H1 (cell line): ENCODE results near the gene CDS2. TPM values are rescaled to one million over a fixed set of nuclear protein-coding genes. Genes with fewer than 3 reads are reported as not detected.

Source experiments
- CTCF ChIA-PET: fragments of 300-600 bp; sonication (Branson Sonifier 250); formaldehyde crosslinking; loops from one replicate; lab custom pipeline; 2021; ENCODE audit not compliant: partially characterized antibody; lab: Charles Lee
- POLR2A ChIA-PET: fragments of 300-600 bp; sonication (Branson Sonifier 250); formaldehyde crosslinking; loops from one replicate; lab custom pipeline; 2021; ENCODE audit warnings: inconsistent platforms; ENCODE audit not compliant: partially characterized antibody; lab: Charles Lee
- DNase-seq, 2 experiments: peaks; one replicate each; pipeline versions ENCODE4 v3.0.0 to v3.0.0-alpha.2; 2010 to 2022; ENCODE audit warnings: low spot score in 2 of 2, low read depth in 1 of 2, mixed read lengths in 1 of 2
- FAIRE-seq: peaks from 2 replicates; lab custom pipeline; 2011; peaks lifted over from hg19 to GRCh38; lab: Jason Lieb, UNC
- H2AFZ ChIP-seq: 2 replicates; pipeline ENCODE4 v1.8.1; 2012; ENCODE audit warnings: low read length, inconsistent platforms
- H2AK5ac ChIP-seq: 2 replicates; pipeline ENCODE4 v1.6.1; 2013; ENCODE audit warnings: low read depth, low read length
- H2BK120ac ChIP-seq: replicated peaks from 2 replicates; pipeline ENCODE3; 2013; ENCODE audit warnings: low read depth, low read length, inconsistent platforms
- H2BK12ac ChIP-seq: 2 replicates; pipeline ENCODE4 v1.6.1; 2013; ENCODE audit warnings: low read depth, low read length
- H2BK15ac ChIP-seq: 2 replicates; pipeline ENCODE4 v1.6.1; 2013; ENCODE audit warnings: low read length
- H2BK20ac ChIP-seq: 2 replicates; pipeline ENCODE4 v1.6.1; 2013; ENCODE audit warnings: low read length
- H2BK5ac ChIP-seq: 2 replicates; pipeline ENCODE4 v1.6.1; 2013; ENCODE audit warnings: low read depth, low read length
- H3K14ac ChIP-seq: 2 replicates; pipeline ENCODE4 v1.6.1; 2013; ENCODE audit warnings: inconsistent platforms; ENCODE audit not compliant: insufficient read length
- H3K18ac ChIP-seq: 2 replicates; pipeline ENCODE4 v1.6.1; 2013; ENCODE audit warnings: low read length; ENCODE audit errors: extremely low read depth
- H3K23ac ChIP-seq: 2 replicates; pipeline ENCODE4 v1.6.1; 2013; ENCODE audit warnings: inconsistent platforms; ENCODE audit not compliant: insufficient read length
- H3K23me2 ChIP-seq: 2 replicates; pipeline ENCODE4 v1.6.1; 2013; ENCODE audit warnings: low read depth, low read length
- H3K27ac ChIP-seq: 2 replicates; pipeline ENCODE4 v1.6.1; 2011; ENCODE audit warnings: low read depth, low read length, inconsistent platforms
- H3K27me3 ChIP-seq, 4 experiments: replicated peaks in 1 of 4; 1 replicate in 1 of 4; 2 replicates in 3 of 4; pipeline versions ENCODE4 v1.6.1 to v1.8.1; 2011 to 2013; ENCODE audit warnings: low read length in 3 of 4, mild to moderate bottlenecking in 3 of 4, inconsistent platforms in 2 of 4, mixed read lengths in 2 of 4, moderate library complexity in 1 of 4; ENCODE audit not compliant: control insufficient read depth in 3 of 4, insufficient read depth in 3 of 4; ENCODE audit errors: extremely low read depth in 1 of 4
- H3K36me3 ChIP-seq, 4 experiments: 2 replicates each; pipeline versions ENCODE4 v1.6.1 to v1.8.1; 2011 to 2013; ENCODE audit warnings: mild to moderate bottlenecking in 4 of 4, low read length in 3 of 4, moderate library complexity in 2 of 4, control low read depth in 1 of 4, inconsistent platforms in 1 of 4; ENCODE audit not compliant: insufficient read depth in 4 of 4, control insufficient read depth in 2 of 4
- H3K4ac ChIP-seq: replicated peaks from 2 replicates; pipeline ENCODE3; 2013; ENCODE audit warnings: low read length, low read depth, mixed read lengths, inconsistent platforms; ENCODE audit not compliant: insufficient read length
- H3K4me1 ChIP-seq, 4 experiments: replicated peaks in 1 of 4; 1 replicate in 1 of 4; 2 replicates in 3 of 4; pipeline versions ENCODE4 v1.6.1 to v1.8.1; 2011 to 2013; ENCODE audit warnings: low read length in 3 of 4, inconsistent platforms in 2 of 4, mixed read lengths in 1 of 4; ENCODE audit not compliant: insufficient read depth in 4 of 4, control insufficient read depth in 3 of 4
- H3K4me2 ChIP-seq, 2 experiments: 2 replicates each; pipeline versions ENCODE4 v1.6.1 to v1.8.1; 2011 to 2013; ENCODE audit warnings: low read depth in 2 of 2, low read length in 2 of 2, control low read depth in 1 of 2, inconsistent platforms in 1 of 2, mild to moderate bottlenecking in 1 of 2; ENCODE audit not compliant: insufficient read depth in 1 of 2
- H3K4me3 ChIP-seq, 4 experiments: fragments of 200-600, 300-600 bp in 1 of 4; sonication (generic), shearing (Covaris generic), sonication (Bioruptor Twin) in 1 of 4; 2 replicates each; pipeline versions ENCODE4 v1.5.1 to v1.8.1; 2011 to 2016; ENCODE audit warnings: low read length in 4 of 4, low read depth in 3 of 4, control low read depth in 2 of 4, inconsistent platforms in 2 of 4, mild to moderate bottlenecking in 2 of 4, mixed read lengths in 1 of 4, moderate library complexity in 1 of 4; ENCODE audit not compliant: insufficient read depth in 2 of 4; ENCODE audit errors: extremely low read depth in 1 of 4
- H3K56ac ChIP-seq: replicated peaks from 2 replicates; pipeline ENCODE3; 2013; ENCODE audit warnings: low read depth, mild to moderate bottlenecking, mixed read lengths, low read length, inconsistent platforms; ENCODE audit not compliant: insufficient read length
- H3K79me1 ChIP-seq: 2 replicates; pipeline ENCODE4 v1.6.1; 2013; ENCODE audit warnings: low read depth, low read length, control low read depth
- H3K79me2 ChIP-seq, 2 experiments: 2 replicates each; pipeline versions ENCODE4 v1.6.1 to v1.8.1; 2012 to 2013; ENCODE audit warnings: low read length in 2 of 2, mild to moderate bottlenecking in 2 of 2, inconsistent platforms in 1 of 2; ENCODE audit not compliant: insufficient read depth in 2 of 2, control insufficient read depth in 1 of 2
- H3K9ac ChIP-seq, 4 experiments: replicated peaks in 1 of 4; 1 replicate in 1 of 4; 2 replicates in 3 of 4; pipeline versions ENCODE4 v1.6.1 to v1.8.1; 2011 to 2013; ENCODE audit warnings: low read depth in 3 of 4, low read length in 3 of 4, control low read depth in 2 of 4, mild to moderate bottlenecking in 2 of 4, moderate library complexity in 2 of 4, inconsistent platforms in 1 of 4; ENCODE audit errors: extremely low read depth in 1 of 4
- H3K9me3 ChIP-seq, 2 experiments: 2 replicates each; pipeline versions ENCODE4 v1.6.1 to v1.8.1; 2012 to 2013; ENCODE audit warnings: mild to moderate bottlenecking in 2 of 2, moderate library complexity in 2 of 2, control low read depth in 1 of 2, inconsistent platforms in 1 of 2, low read depth in 1 of 2, low read length in 1 of 2, mixed read lengths in 1 of 2; ENCODE audit not compliant: insufficient read depth in 2 of 2
- H4K20me1 ChIP-seq, 2 experiments: replicated peaks in 1 of 2; 2 replicates each; pipeline versions ENCODE3 to v1.8.1; 2011 to 2013; ENCODE audit warnings: inconsistent platforms in 2 of 2, low read length in 2 of 2, mild to moderate bottlenecking in 1 of 2; ENCODE audit not compliant: insufficient read depth in 2 of 2, control insufficient read depth in 1 of 2
- H4K5ac ChIP-seq: 2 replicates; pipeline ENCODE4 v1.6.1; 2013; ENCODE audit warnings: low read length, low read depth, mixed read lengths, inconsistent platforms; ENCODE audit not compliant: insufficient read length
- H4K8ac ChIP-seq: 2 replicates; pipeline ENCODE4 v1.8.0; 2013; ENCODE audit warnings: mild to moderate bottlenecking, moderate library complexity, low read length, inconsistent platforms; ENCODE audit not compliant: insufficient read depth; ENCODE audit errors: extremely low read depth
- H4K91ac ChIP-seq: replicated peaks from 2 replicates; pipeline ENCODE3; 2013; ENCODE audit warnings: low read length, mixed read lengths, inconsistent platforms; ENCODE audit not compliant: insufficient read length
- SP2 ChIP-seq: IDR thresholded peaks from 2 replicates; pipeline ENCODE4 v1.6.1; 2012; ENCODE audit warnings: mild to moderate bottlenecking, low read length, inconsistent platforms
- ZNF274 ChIP-seq: IDR thresholded peaks from 2 replicates; pipeline ENCODE4 v1.7.0; 2012; ENCODE audit warnings: low read length, borderline replicate concordance; ENCODE audit errors: extremely low read depth
- WGBS, 2 experiments: shearing (Covaris generic) in 1 of 2; methylation state at CpG; one replicate each; pipeline versions ENCODE4 v1.1.6 to v1.1.7; 2013 to 2015; ENCODE audit warnings: low lambda C conversion rate in 2 of 2, mixed read lengths in 2 of 2, inconsistent platforms in 1 of 2, low coverage in 1 of 2, missing lambda C conversion rate in 1 of 2; ENCODE audit not compliant: insufficient replicate concordance in 2 of 2, insufficient coverage in 1 of 2, insufficient read length in 1 of 2; ENCODE audit errors: extremely low coverage in 1 of 2, missing lambda C conversion rate in 1 of 2; 5-methylcytosine and 5-hydroxymethylcytosine counted together
- polyA plus RNA-seq, 7 experiments: library from polyadenylated mRNA; depleted of rRNA in 3 of 7; stranded (reverse) in 5 of 7; unstranded in 2 of 7; fragments of >200 nt in 5 of 7; fragments of 200-250 nt in 2 of 7; gene quantifications; 1 replicate in 5 of 7; 2 replicates in 1 of 7; 4 replicates in 1 of 7; pipeline versions ENCODE4 v1.2.1 to v1.2.3, GENCODE V29; 2011 to 2013; ENCODE audit warnings: missing spikeins in 2 of 7, mixed read lengths in 2 of 7
- total RNA-seq: library from RNA; stranded (reverse); fragmentation: NEBNext Ultra II Directional; extraction: Animal tissue kit (Norgen Biotek cat#: 25700); gene quantifications from 2 replicates; pipeline ENCODE4 v1.2.1, GENCODE V29; 2021

The CDS2 gene
- total and polyA plus RNA-seq, 2 of the 8 experiments (the other 6 are each of a cell fraction or from before 2014, with no cell fraction given) = 54.0 to 56.2 TPM

- no peak for DNase-seq
- H4K20me1 ChIP-seq = peaks cover 0 to 2% of the 10 kb centered on the region in 2 experiments
- no peak overlapping the region for H2BK15ac ChIP-seq
- H4K5ac ChIP-seq = no peak overlapping the region
- H3K4me3 ChIP-seq = no peak overlapping the region
- H2BK5ac ChIP-seq = no peak overlapping the region
- no peak overlapping the region for H3K18ac ChIP-seq
- no peak overlapping the region for H3K4ac ChIP-seq
- H3K79me2 ChIP-seq = no peaks in the 10 kb centered on the region
- H3K36me3 ChIP-seq = peaks cover 0 to 25% (median 14%) of the 10 kb centered on the region in 4 experiments
- no peak overlapping the region for H3K56ac ChIP-seq
- H2BK12ac ChIP-seq = no peak overlapping the region
- H3K14ac ChIP-seq = no peak overlapping the region
- no peak overlapping the region for H3K27ac ChIP-seq
- no peak overlapping the region for H2BK20ac ChIP-seq
- H3K23ac ChIP-seq = no peak overlapping the region
- no peak for TF ChIP-seq ZNF274
- no peak for TF ChIP-seq SP2
- ChIA-PET POLR2A (interaction anchor here (0.7 to 4.3 kb wide), 6 partner anchors 9 to 124 kb away, joined by 3 to 16 read pairs (median 8); partner anchors contain the start of gene PCNA), CTCF (interaction anchor here (0.7 to 1.0 kb wide), 3 partner anchors 16 to 139 kb away, joined by 3 read pairs; no protein-coding TSS in a partner anchor)
- WGBS, 2 experiments = 94% methylated on average over 3 of the region's 3 CpGs; no CpG with 5 or more reads in 1 of the 2 experiments
- H3K9ac ChIP-seq = no peak overlapping the region
- no peak for FAIRE-seq
- no peak overlapping the region for H4K8ac ChIP-seq
- H3K27me3 ChIP-seq = no peaks in the 10 kb centered on the region
- H3K9me3 ChIP-seq = no peaks in the 10 kb centered on the region
- H2AK5ac ChIP-seq = no peak overlapping the region
- H3K79me1 ChIP-seq = no peaks in the 10 kb centered on the region
- H3K4me2 ChIP-seq = no peak overlapping the region
- no peak overlapping the region for H2BK120ac ChIP-seq
- no peak overlapping the region for H4K91ac ChIP-seq
- H2AFZ ChIP-seq = no peak overlapping the region
- H3K23me2 ChIP-seq = no peaks in the 10 kb centered on the region
- H3K4me1 ChIP-seq = no peaks in the 10 kb centered on the region
Measured at GRCh38 chr20:5095454-5095853, 31.4 kb upstream of the CDS2 start.
